HepG2 (cell line): ENCODE data around the gene CCDC85C. TPM values are rescaled to one million over a fixed set of nuclear protein-coding genes. Genes with fewer than 3 reads are reported as not detected.

Source experiments
- ATAC-seq: fragments of 200-7000 bp; cut with Tn5 transposase; 3 replicates; pipeline ENCODE4 v1.9.1; 2020; ENCODE audit warnings: mild to moderate bottlenecking, moderate library complexity
- BruUV-seq: library from RNA; stranded (reverse); fragments of 400-500 nt; replicated peaks from 2 replicates; lab custom pipeline; 2021; lab: Mats Ljungman, UMichigan
- CTCF ChIA-PET: fragments of 300-600 bp; formaldehyde crosslinking; extraction: SDS; loops from one replicate; lab custom pipeline; 2021; ENCODE audit warnings: low total read pairs, inconsistent platforms, low intra/inter-chr PET ratio; lab: Yijun Ruan, JAX
- POLR2A ChIA-PET: fragments of 350-600 bp; sonication (Branson Sonifier 250); formaldehyde crosslinking; loops from one replicate; lab custom pipeline; 2020; ENCODE audit warnings: antibody characterized with exemption, inconsistent platforms; lab: Yijun Ruan, JAX
- DNase-seq: peaks from one replicate; pipeline ENCODE4 v3.0.0-alpha.2; 2015; ENCODE audit warnings: low spot score
- FAIRE-seq: peaks from 3 replicates; lab custom pipeline; 2011; peaks lifted over from hg19 to GRCh38; lab: Jason Lieb, UNC
- H2AFZ ChIP-seq: one replicate; pipeline ENCODE4 v1.6.1; 2011; ENCODE audit warnings: low read length, inconsistent platforms
- H3K27ac ChIP-seq: fragments of 300-600 bp; 3 replicates; pipeline ENCODE4 v1.8.0; 2011; ENCODE audit warnings: mixed run types, mild to moderate bottlenecking, mixed read lengths, low read length, inconsistent platforms; ENCODE audit not compliant: insufficient read depth; ENCODE audit errors: extremely low read length
- H3K27me3 ChIP-seq, 2 experiments: fragments of 200-600 bp in 1 of 2; 2 replicates in 1 of 2; 3 replicates in 1 of 2; pipeline versions ENCODE4 v1.6.0 to v1.8.0; 2011; ENCODE audit warnings: low read length in 2 of 2, mild to moderate bottlenecking in 2 of 2, moderate library complexity in 2 of 2, inconsistent platforms in 1 of 2; ENCODE audit not compliant: insufficient read depth in 2 of 2, control insufficient read depth in 1 of 2
- H3K36me3 ChIP-seq, 2 experiments: fragments of 200-600 bp in 1 of 2; replicated peaks in 1 of 2; 2 replicates in 1 of 2; 3 replicates in 1 of 2; pipeline versions ENCODE4 v1.5.1 to v1.8.0; 2011; ENCODE audit warnings: low read length in 2 of 2, inconsistent platforms in 1 of 2; ENCODE audit not compliant: insufficient read depth in 2 of 2, control insufficient read depth in 1 of 2
- H3K4me1 ChIP-seq: 2 replicates; pipeline ENCODE4 v1.5.1; 2012; ENCODE audit warnings: low read length, inconsistent platforms; ENCODE audit not compliant: insufficient read depth
- H3K4me2 ChIP-seq: 2 replicates; pipeline ENCODE4 v1.6.0; 2011; ENCODE audit warnings: low read depth, low read length, inconsistent platforms
- H3K4me3 ChIP-seq, 3 experiments: fragments of 200-600 bp in 1 of 3; sonication (generic), shearing (Covaris generic) in 1 of 3; replicated peaks in 1 of 3; 2 replicates each; pipeline ENCODE4 v1.5.1; 2011 to 2016; ENCODE audit warnings: low read length in 3 of 3, inconsistent platforms in 2 of 3, low read depth in 2 of 3, mild to moderate bottlenecking in 2 of 3, control low read depth in 1 of 3, mixed read lengths in 1 of 3; ENCODE audit not compliant: insufficient read depth in 1 of 3
- H3K79me2 ChIP-seq: one replicate; pipeline ENCODE4 v1.6.1; 2011; ENCODE audit warnings: low read length, inconsistent platforms; ENCODE audit not compliant: insufficient read depth
- H3K9ac ChIP-seq: 2 replicates; pipeline ENCODE4 v1.6.0; 2011; ENCODE audit warnings: mild to moderate bottlenecking, low read depth, low read length, inconsistent platforms; ENCODE audit not compliant: insufficient read depth
- H3K9me3 ChIP-seq: 2 replicates; pipeline ENCODE4 v1.5.1; 2012; ENCODE audit warnings: mild to moderate bottlenecking, low read length
- H4K20me1 ChIP-seq: 2 replicates; pipeline ENCODE4 v1.6.0; 2011; ENCODE audit warnings: inconsistent platforms, mild to moderate bottlenecking, low read length, moderate library complexity; ENCODE audit not compliant: insufficient read depth
- ATF6 ChIP-seq: sonication (generic); formaldehyde crosslinking; conservative IDR thresholded peaks from 2 replicates; pipeline ENCODE4 v1.4.0; 2020; ENCODE audit warnings: missing genetic modification reagents
- EHMT2 ChIP-seq: fragments of 200-600 bp; sonication (generic); IDR thresholded peaks from 2 replicates; pipeline ENCODE4 v1.7.0; 2017; ENCODE audit warnings: antibody characterized with exemption, low read depth, low read length, borderline replicate concordance
- MAZ ChIP-seq, 2 experiments: sonication (generic) in 1 of 2; formaldehyde crosslinking in 1 of 2; IDR thresholded peaks; 2 replicates each; pipeline versions ENCODE4 v1.5.0 to v1.6.1; 2012 to 2020; ENCODE audit warnings: low read depth in 2 of 2, mild to moderate bottlenecking in 2 of 2, borderline replicate concordance in 1 of 2, improper control_type of control experiment in 1 of 2, low read length in 1 of 2, missing genetic modification reagents in 1 of 2, moderate library complexity in 1 of 2
- PLSCR1 ChIP-seq: sonication (generic); formaldehyde crosslinking; IDR thresholded peaks from 2 replicates; pipeline ENCODE4 v1.5.0; 2020; ENCODE audit warnings: missing genetic modification reagents, mild to moderate bottlenecking, borderline replicate concordance
- SOX5 ChIP-seq: IDR thresholded peaks from 2 replicates; pipeline ENCODE4 v1.6.1; 2016; ENCODE audit warnings: borderline replicate concordance
- TARDBP ChIP-seq: sonication (generic); formaldehyde crosslinking; IDR thresholded peaks from 2 replicates; pipeline ENCODE4 v1.8.0; 2022; ENCODE audit warnings: mild to moderate bottlenecking, missing genetic modification reagents
- ZKSCAN8 ChIP-seq: IDR thresholded peaks from 2 replicates; pipeline ENCODE4 v1.6.1; 2016; ENCODE audit warnings: borderline replicate concordance, missing genetic modification reagents, missing compliant biosample characterization
- ZNF230 ChIP-seq: sonication (generic); formaldehyde crosslinking; IDR thresholded peaks from 2 replicates; pipeline ENCODE4 v1.4.0; 2020; ENCODE audit warnings: mild to moderate bottlenecking, missing genetic modification reagents
- ZNF749 ChIP-seq: sonication (generic); formaldehyde crosslinking; IDR thresholded peaks from 2 replicates; pipeline ENCODE4 v1.8.0; 2022; ENCODE audit warnings: mild to moderate bottlenecking, missing genetic modification reagents, moderate library complexity, borderline replicate concordance
- WGBS: methylation state at CpG from one replicate; pipeline ENCODE4 v1.1.6; 2017; ENCODE audit warnings: low lambda C conversion rate; 5-methylcytosine and 5-hydroxymethylcytosine counted together
- in situ Hi-C: cut with HindIII; loops from 2 replicates; pipeline ENCODE4 v1.10.0; 2017; ENCODE audit warnings: low pct_unique_long_range_greater_than_20kb; ENCODE audit not compliant: extremely low pct_ligation_motif_present
- intact Hi-C: fragments of 100-400 bp; cut with micrococcal nuclease; formaldehyde crosslinking; loops from one replicate; pipeline ENCODE4 v1.10.0; 2022; ENCODE audit not compliant: unreplicated experiment
- polyA plus RNA-seq, 8 experiments: library from polyadenylated mRNA; depleted of rRNA in 3 of 8; stranded (reverse) in 7 of 8; unstranded in 1 of 8; fragments of >200 nt; fragmentation: Illumina TruSeq in 4 of 8; extraction: Trizol in 4 of 8; gene quantifications; 2 replicates each; pipeline versions ENCODE4 v1.2.1 to v1.2.3, GENCODE V29; 2011 to 2016; ENCODE audit warnings: low read depth in 4 of 8, missing spikeins in 1 of 8, mixed read lengths in 1 of 8; ENCODE audit not compliant: insufficient read depth in 1 of 8
- total RNA-seq, 5 experiments: library from RNA; depleted of rRNA; stranded (reverse); fragments of >200 nt; fragmentation: Illumina TruSeq; extraction: Trizol; gene quantifications; 2 replicates each; pipeline ENCODE4 v1.2.3, GENCODE V29; 2016; ENCODE audit warnings: low read depth in 1 of 5

Gene CCDC85C
- total and polyA plus RNA-seq, 2 of the 13 experiments (the other 11 are each of a cell fraction or from before 2014, with no cell fraction given): 18.8 to 43.8 TPM

GRCh38 chr14:99539491-99539890, 64.5 kb downstream of the CCDC85C start:
- POLR2A ChIA-PET: interaction anchor here (1.3 kb wide), 1 partner anchor 10 kb away, joined by 4 read pairs; no protein-coding TSS in a partner anchor
- ATAC-seq (no peak), FAIRE-seq (no peak), DNase-seq (no peak)
- Histone ChIP-seq H3K9me3 (no peaks in the 10 kb centered on the region), H3K79me2 (peaks cover 66% of the 10 kb centered on the region), H3K4me3 (no peak overlapping the region), H4K20me1 (peaks cover 56% of the 10 kb centered on the region), H3K4me1 (peaks cover 56% of the 10 kb centered on the region), H3K4me2 (no peak overlapping the region), H3K9ac (no peak overlapping the region), H2AFZ (no peak overlapping the region), H3K36me3 (peaks cover 0 to 2% of the 10 kb centered on the region in 2 experiments; a peak in 2 of 5 replicates), H3K27ac (no peak overlapping the region), H3K27me3 (no peaks in the 10 kb centered on the region)
- TF ChIP-seq SOX5 (CRISPR knock-in tag) (no peak), MAZ (IDR thresholded peaks at IDR 0.05; ENCODE audit: borderline replicate concordance, low read depth, low read length) (no peak), MAZ (CRISPR knock-in tag; IDR thresholded peaks at IDR 0.05; ENCODE audit: low read depth) (no peak), TARDBP (CRISPR knock-in tag) (no peak), ZNF749 (no peak), ZNF230 (CRISPR knock-in tag) (no peak), PLSCR1 (CRISPR knock-in tag) (no peak), ZKSCAN8 (CRISPR knock-in tag) (no peak), EHMT2 (no peak), ATF6 (CRISPR knock-in tag) (no peak)
- WGBS: 95% methylated on average over 9 of the region's 9 CpGs
- in situ Hi-C loops: no loop called here
- no TSS peak for BruUV-seq
- intact Hi-C loops: no loop called here
- CTCF ChIA-PET: no interaction called here
